MCF 10A (cell line): ENCODE measurements around the gene ARFIP2. TPM values are rescaled to one million over a fixed set of nuclear protein-coding genes. Genes with fewer than 3 reads are reported as not detected.

Experiments used
- Bru-seq: library from RNA; stranded (reverse); fragments of 400-500 nt; gene quantifications from one replicate; lab custom pipeline; 2021; lab: Mats Ljungman, UMichigan
- BruChase-seq, 2 experiments: library from RNA; stranded (reverse); fragments of 400-500 nt; gene quantifications; one replicate each; lab custom pipeline; 2021; lab: Mats Ljungman, UMichigan
- BruUV-seq: library from RNA; stranded (reverse); fragments of 400-500 nt; replicated peaks from 2 replicates; lab custom pipeline; 2021; lab: Mats Ljungman, UMichigan
- CTCF ChIA-PET: fragments of 300-600 bp; sonication (Branson Sonifier 250); formaldehyde crosslinking; extraction: SDS; loops from one replicate; lab custom pipeline; 2021; ENCODE audit warnings: antibody characterized with exemption, inconsistent platforms; lab: Yijun Ruan, JAX
- POLR2A ChIA-PET: fragments of 300-600, 350-650 bp; sonication (Branson Sonifier 250); formaldehyde crosslinking; extraction: SDS; loops from one replicate; lab custom pipeline; 2020; ENCODE audit warnings: antibody characterized with exemption, inconsistent platforms; lab: Yijun Ruan, JAX
- DNase-seq: peaks from one replicate; pipeline ENCODE4 v3.0.0-alpha.2; 2018; ENCODE audit not compliant: unreplicated experiment
- H3K27ac Mint-ChIP-seq: one replicate; pipeline ENCODE4 v1.8.0; 2022; ENCODE audit warnings: mild to moderate bottlenecking, low read depth, mixed read lengths; ENCODE audit not compliant: unreplicated experiment
- H3K27me3 Mint-ChIP-seq: one replicate; pipeline ENCODE4 v1.8.0; 2022; ENCODE audit warnings: mixed read lengths; ENCODE audit not compliant: insufficient read depth, unreplicated experiment
- H3K36me3 Mint-ChIP-seq: one replicate; pipeline ENCODE4 v1.8.0; 2022; ENCODE audit warnings: mild to moderate bottlenecking, moderate library complexity, mixed read lengths; ENCODE audit not compliant: insufficient read depth, unreplicated experiment
- H3K4me1 Mint-ChIP-seq: one replicate; pipeline ENCODE4 v1.8.0; 2022; ENCODE audit warnings: mixed read lengths; ENCODE audit not compliant: insufficient read depth, unreplicated experiment
- H3K4me3 Mint-ChIP-seq: one replicate; pipeline ENCODE4 v1.8.0; 2022; ENCODE audit warnings: mild to moderate bottlenecking, moderate library complexity, mixed read lengths; ENCODE audit not compliant: unreplicated experiment
- H3K9me3 Mint-ChIP-seq: one replicate; pipeline ENCODE4 v1.8.0; 2022; ENCODE audit warnings: mixed read lengths; ENCODE audit not compliant: unreplicated experiment
- CTCF ChIP-seq: fragments of 200-600 bp; IDR thresholded peaks from one replicate; pipeline ENCODE4 v1.8.0; 2022; ENCODE audit warnings: antibody characterized with exemption, mild to moderate bottlenecking; ENCODE audit not compliant: unreplicated experiment
- intact Hi-C: fragments of 100-400 bp; cut with micrococcal nuclease; formaldehyde crosslinking; loops from 2 replicates; pipeline ENCODE4 v1.14.1; 2022
- long read RNA-seq: library from polyadenylated mRNA; stranded (forward); transcript quantifications from one replicate; pipeline ENCODE4 v2.0.0, GENCODE V29; 2022
- total RNA-seq: library from RNA; stranded (reverse); gene quantifications from 2 replicates; pipeline ENCODE4 v1.2.3, GENCODE V29; 2022

ARFIP2 gene
- 76.3 and 96.0 TPM in 2 replicates for total RNA-seq
- percentile 85 among the genes with signal in this experiment for Bru-seq, nascent RNA
- percentile 95 among the genes with signal in this experiment for BruChase-seq, experiment 1, labeled RNA remaining after a 6-hour chase
- percentile 91 among the genes with signal in this experiment for BruChase-seq, experiment 2, labeled RNA remaining after a 2-hour chase
- long read RNA-seq, transcript ARFIP2-201 (8 exons, 2,543 nt) = major isoform, 60 of 168 reads
- long read RNA-seq, transcript ARFIP2-203 (7 exons, 1,430 nt) = minor isoform, 6 of 168 reads
- long read RNA-seq, transcript ARFIP2-202 (8 exons, 1,868 nt) = minor isoform, 55 of 168 reads
- long read RNA-seq, partial matches to known transcripts = 29 of 168 reads
- long read RNA-seq, other reads (novel, unspliced or antisense) = 18 of 168 reads

- Mint-ChIP-seq H3K27me3 (no peaks in the 10 kb centered on the region), H3K36me3 (peaks cover 44% of the 10 kb centered on the region), H3K4me3 (peak within 1 kb of the TSS; percentile 93), H3K27ac (peak within 1 kb of the TSS; percentile 99), H3K4me1 (peaks cover 17% of the 10 kb centered on the region), H3K9me3 (no peaks in the 10 kb centered on the region)
- no peak for TF ChIP-seq CTCF
- DNase-seq = peak; percentile 96
- POLR2A ChIA-PET = interaction anchor here (0.6 to 2.8 kb wide), 30 partner anchors 8 to 790 kb away, joined by 3 to 32 read pairs (median 6); partner anchors contain the start of genes APBB1, DNHD1, FHIP1B and MRPL17
- CTCF ChIA-PET = interaction anchor here (0.5 to 10.6 kb wide), 10 partner anchors 17 to 420 kb away, joined by 3 to 65 read pairs (median 4); no protein-coding TSS in a partner anchor
- intact Hi-C loops = no loop called here
- TSS peak; percentile 28 for BruUV-seq
These were observed at the start of gene ARFIP2, which contains the start of gene TIMM10B for GRCh38 chr11:6481012-6481923. TSS of gene ARFIP2 (minus strand) at chr11:6481331. CDS start at chr11:6480421, 910 bp downstream. TSS of gene TIMM10B (plus strand) at chr11:6481501. CDS start at chr11:6481517, 16 bp downstream.

- H3K4me1 Mint-ChIP-seq = no peaks in the 10 kb centered on the region
- H3K27me3 Mint-ChIP-seq = no peaks in the 10 kb centered on the region
- POLR2A ChIA-PET = interaction anchor here (0.6 to 1.5 kb wide), 9 partner anchors 10 to 161 kb away, joined by 3 to 6 read pairs (median 3); partner anchors contain the start of genes MRPL17 and RRP8
- no peak overlapping the region for H3K27ac Mint-ChIP-seq
- intact Hi-C loops = loop anchor here (1.0 to 5.0 kb wide), 5 partner anchors 72 to 226 kb away; partner anchors contain the start of genes ILK, MRPL17 and RRP8
- H3K36me3 Mint-ChIP-seq = peaks cover 4% of the 10 kb centered on the region
- H3K4me3 Mint-ChIP-seq = no peak overlapping the region
- CTCF ChIA-PET = interaction anchor here (0.5 to 5.6 kb wide), 51 partner anchors 10 to 1518 kb away, joined by 3 to 82 read pairs (median 4); partner anchors contain the start of genes HPX, MRPL17 and TPP1
- no peak for TF ChIP-seq CTCF
- BruUV-seq = no TSS peak
- no peak for DNase-seq
- H3K9me3 Mint-ChIP-seq = no peaks in the 10 kb centered on the region
These were observed 49.7 kb upstream of the ARFIP2 start for GRCh38 chr11:6530848-6531247.

GRCh38 chr11:6529266-6529665 lies 48.1 kb upstream of the ARFIP2 start:
- DNase-seq = no peak
- ChIA-PET CTCF (interaction anchor here (0.6 to 5.1 kb wide), 18 partner anchors 13 to 447 kb away, joined by 3 to 82 read pairs (median 4); partner anchors contain the start of gene MRPL17), POLR2A (interaction anchor here (0.9 kb wide), 1 partner anchor 154 kb away, joined by 6 read pairs; the partner anchor contains the start of gene MRPL17)
- no peaks in the 10 kb centered on the region for H3K9me3 Mint-ChIP-seq
- no TSS peak for BruUV-seq
- intact Hi-C loops = no loop called here
- no peaks in the 10 kb centered on the region for H3K4me1 Mint-ChIP-seq
- H3K4me3 Mint-ChIP-seq = no peak overlapping the region
- H3K36me3 Mint-ChIP-seq = no peaks in the 10 kb centered on the region
- H3K27me3 Mint-ChIP-seq = no peaks in the 10 kb centered on the region
- no peak overlapping the region for H3K27ac Mint-ChIP-seq
- TF ChIP-seq CTCF = no peak
